HCT116 (cell line): Measurements from ENCODE around the gene NCSTN. TPM values are rescaled to one million over a fixed set of nuclear protein-coding genes. Genes with fewer than 3 reads are reported as not detected.

Experiments used
- ATAC-seq: fragments of 200-7000 bp; cut with Tn5 transposase; 2 replicates; pipeline ENCODE4 v1.9.1; 2020; ENCODE audit warnings: mild to moderate bottlenecking, moderate library complexity
- BruUV-seq: library from RNA; stranded (reverse); fragments of 400-500 nt; replicated peaks from 2 replicates; lab custom pipeline; 2021; lab: Mats Ljungman, UMichigan
- CTCF ChIA-PET: fragments of 300-600 bp; sonication (Branson Sonifier 250); formaldehyde crosslinking; loops from one replicate; lab custom pipeline; 2021; ENCODE audit warnings: antibody characterized with exemption; lab: Charles Lee
- POLR2A ChIA-PET: fragments of 300-600, 350-600 bp; sonication (Branson Sonifier 250); formaldehyde crosslinking; loops from one replicate; lab custom pipeline; 2021; ENCODE audit warnings: antibody characterized with exemption; lab: Charles Lee
- RAD21 ChIA-PET, 2 experiments: fragments of 300-600 bp; sonication (Branson Sonifier 250); formaldehyde crosslinking; loops; one replicate each; lab custom pipeline; 2023; ENCODE audit warnings: low total read pairs in 2 of 2; ENCODE audit not compliant: uncharacterized antibody in 2 of 2, unreplicated experiment in 2 of 2, low non-redundant PET in 1 of 2; lab: Charles Lee
- DNase-seq: peaks from one replicate; pipeline ENCODE4 v3.0.0-alpha.2; 2010; ENCODE audit warnings: low read depth, low spot score
- H2AFZ ChIP-seq: fragments of 200-600 bp; shearing (Covaris generic), sonication (generic); 2 replicates; pipeline ENCODE4 v1.6.1; 2017; ENCODE audit warnings: low read depth, mixed run types, mixed read lengths, antibody characterized with exemption, low read length; ENCODE audit not compliant: poor library complexity, severe bottlenecking
- H3K27ac ChIP-seq: 2 replicates; pipeline ENCODE4 v1.5.1; 2012; ENCODE audit warnings: low read depth, low read length
- H3K27me3 ChIP-seq: fragments of 200-600 bp; sonication (generic); 2 replicates; pipeline ENCODE4 v1.6.1; 2016; ENCODE audit warnings: mixed run types, low read length, mixed read lengths; ENCODE audit not compliant: insufficient read depth
- H3K36me3 ChIP-seq, 2 experiments: fragments of 200-500 bp in 1 of 2; fragments of 200-600 bp in 1 of 2; sonication (Bioruptor generic) in 1 of 2; sonication (generic) in 1 of 2; 2 replicates each; pipeline versions ENCODE4 v1.5.1 to v1.6.1; 2014 to 2016; ENCODE audit warnings: low read length in 2 of 2, inconsistent platforms in 1 of 2, mixed read lengths in 1 of 2, mixed run types in 1 of 2; ENCODE audit not compliant: insufficient read depth in 2 of 2, control insufficient read depth in 1 of 2
- H3K4me1 ChIP-seq, 2 experiments: fragments of 200-600 bp in 1 of 2; sonication (generic) in 1 of 2; 2 replicates each; pipeline versions ENCODE4 v1.5.1 to v1.6.1; 2012 to 2017; ENCODE audit warnings: low read length in 2 of 2, inconsistent platforms in 1 of 2, mild to moderate bottlenecking in 1 of 2, mixed read lengths in 1 of 2, mixed run types in 1 of 2, moderate library complexity in 1 of 2; ENCODE audit not compliant: insufficient read depth in 2 of 2, control insufficient read depth in 1 of 2
- H3K4me2 ChIP-seq: fragments of 200-600 bp; sonication (generic); 2 replicates; pipeline ENCODE4 v1.6.1; 2017; ENCODE audit warnings: mixed run types, low read length, mixed read lengths
- H3K4me3 ChIP-seq, 2 experiments: fragments of 200-600 bp in 1 of 2; sonication (generic) in 1 of 2; replicated peaks in 1 of 2; 2 replicates each; pipeline ENCODE4 v1.5.1; 2011 to 2016; ENCODE audit warnings: low read length in 2 of 2, control low read depth in 1 of 2, low read depth in 1 of 2, mild to moderate bottlenecking in 1 of 2, mixed read lengths in 1 of 2, mixed run types in 1 of 2
- H3K79me2 ChIP-seq: fragments of 200-600 bp; sonication (generic); 2 replicates; pipeline ENCODE4 v1.6.1; 2017; ENCODE audit warnings: mild to moderate bottlenecking, mixed run types, low read length, moderate library complexity, mixed read lengths; ENCODE audit not compliant: insufficient read depth
- H3K9ac ChIP-seq: fragments of 200-600 bp; sonication (generic); 2 replicates; pipeline ENCODE4 v1.6.1; 2016; ENCODE audit warnings: low read length, mixed read lengths
- H3K9me2 ChIP-seq: fragments of 200-600 bp; sonication (generic), shearing (Covaris generic); 2 replicates; pipeline ENCODE4 v1.6.1; 2017; ENCODE audit warnings: mixed run types, mild to moderate bottlenecking, moderate library complexity; ENCODE audit not compliant: insufficient read depth
- H3K9me3 ChIP-seq, 2 experiments: fragments of 200-500 bp in 1 of 2; fragments of 200-600 bp in 1 of 2; sonication (Bioruptor generic) in 1 of 2; sonication (generic) in 1 of 2; 2 replicates each; pipeline ENCODE4 v1.6.1; 2014 to 2017; ENCODE audit warnings: low read length in 2 of 2, mixed read lengths in 2 of 2, inconsistent platforms in 1 of 2, low read depth in 1 of 2, mild to moderate bottlenecking in 1 of 2, mixed run types in 1 of 2, moderate library complexity in 1 of 2; ENCODE audit not compliant: control insufficient read depth in 1 of 2, insufficient read depth in 1 of 2
- H4K20me1 ChIP-seq: fragments of 200-600 bp; sonication (generic), shearing (Covaris generic); 2 replicates; pipeline ENCODE4 v1.6.1; 2017; ENCODE audit warnings: mixed run types, mild to moderate bottlenecking, moderate library complexity; ENCODE audit not compliant: insufficient read depth
- CBX3 ChIP-seq: IDR thresholded peaks from 2 replicates; pipeline ENCODE4 v1.6.1; 2012; ENCODE audit warnings: low read depth
- EGR1 ChIP-seq: IDR thresholded peaks from 2 replicates; pipeline ENCODE4 v1.6.1; 2012; ENCODE audit warnings: low read depth
- ELF1 ChIP-seq: IDR thresholded peaks from 2 replicates; pipeline ENCODE4 v1.6.1; 2012; ENCODE audit warnings: low read depth, borderline replicate concordance
- EZH2 ChIP-seq: fragments of 200-600 bp; sonication (generic); IDR thresholded peaks from 2 replicates; pipeline ENCODE4 v1.6.1; 2017; ENCODE audit warnings: antibody characterized with exemption, mixed run types
- EZH2phosphoT487 ChIP-seq: fragments of 200-600 bp; IDR thresholded peaks from 2 replicates; pipeline ENCODE4 v1.6.1; 2018; ENCODE audit warnings: antibody characterized with exemption, borderline replicate concordance
- FOSL1 ChIP-seq: IDR thresholded peaks from 2 replicates; pipeline ENCODE4 v1.6.1; 2012; ENCODE audit warnings: low read depth
- JUND ChIP-seq: IDR thresholded peaks from 2 replicates; pipeline ENCODE4 v1.6.1; 2012
- POLR2AphosphoS5 ChIP-seq: IDR thresholded peaks from 2 replicates; pipeline ENCODE4 v1.6.1; 2011; ENCODE audit warnings: mild to moderate bottlenecking, low read depth, low read length, moderate library complexity
- RAD21 ChIP-seq: IDR thresholded peaks from 2 replicates; pipeline ENCODE4 v1.6.1; 2012; ENCODE audit warnings: low read depth, mild to moderate bottlenecking
- SIN3A ChIP-seq: IDR thresholded peaks from 2 replicates; pipeline ENCODE4 v1.6.1; 2012; ENCODE audit warnings: low read depth
- SP1 ChIP-seq: IDR thresholded peaks from 2 replicates; pipeline ENCODE4 v1.6.1; 2012; ENCODE audit warnings: low read depth
- SRF ChIP-seq: IDR thresholded peaks from 2 replicates; pipeline ENCODE4 v1.6.1; 2012; ENCODE audit warnings: low read depth
- TCF7L2 ChIP-seq: IDR thresholded peaks from 2 replicates; pipeline ENCODE4 v1.7.0; 2011; ENCODE audit warnings: borderline replicate concordance, inconsistent platforms; ENCODE audit not compliant: insufficient read depth, insufficient read length; ENCODE audit errors: extremely low read depth
- YY1 ChIP-seq: IDR thresholded peaks from 2 replicates; pipeline ENCODE4 v1.6.1; 2011; ENCODE audit warnings: low read length, low read depth, moderate library complexity, mild to moderate bottlenecking; ENCODE audit not compliant: insufficient replicate concordance; ENCODE audit errors: extremely low read depth
- ZFX ChIP-seq: fragments of 450-650 bp; IDR thresholded peaks from 2 replicates; pipeline ENCODE4 v1.6.1; 2017
- ZNF274 ChIP-seq: fragments of 200-500 bp; sonication (Bioruptor generic); IDR thresholded peaks from 2 replicates; pipeline ENCODE4 v1.6.1; 2014; ENCODE audit warnings: mild to moderate bottlenecking, low read depth, low read length, inconsistent platforms
- intact Hi-C: fragments of 100-400 bp; cut with micrococcal nuclease; formaldehyde crosslinking; loops from 2 replicates; pipeline ENCODE4 v1.10.0; 2022
- total RNA-seq: library from RNA; stranded (reverse); gene quantifications from one replicate; pipeline ENCODE4 v1.2.1, GENCODE V29; 2021; ENCODE audit not compliant: unreplicated experiment
- TF ChIP-seq, protein P1 (sequence below), 3 experiments: fragments of 200-600 bp in 1 of 3; sonication (generic) in 1 of 3; IDR thresholded peaks in 2 of 3; conservative IDR thresholded peaks in 1 of 3; 2 replicates each; pipeline ENCODE4 v1.5.1; 2012 to 2017; ENCODE audit warnings: low read depth in 2 of 3, low read length in 2 of 3, antibody characterized with exemption in 1 of 3, borderline replicate concordance in 1 of 3, control low read depth in 1 of 3, mild to moderate bottlenecking in 1 of 3, mixed read lengths in 1 of 3, mixed run types in 1 of 3, moderate library complexity in 1 of 3; ENCODE audit not compliant: insufficient read depth in 1 of 3
- TF ChIP-seq, protein P2 (sequence below): IDR thresholded peaks from 2 replicates; pipeline ENCODE4 v1.6.1; 2012
- TF ChIP-seq, protein P3 (sequence below): IDR thresholded peaks from 2 replicates; pipeline ENCODE4 v1.6.1; 2012

Gene NCSTN
- total RNA-seq, 1 experiment from 2014 or later = 68.4 TPM

DNA sequence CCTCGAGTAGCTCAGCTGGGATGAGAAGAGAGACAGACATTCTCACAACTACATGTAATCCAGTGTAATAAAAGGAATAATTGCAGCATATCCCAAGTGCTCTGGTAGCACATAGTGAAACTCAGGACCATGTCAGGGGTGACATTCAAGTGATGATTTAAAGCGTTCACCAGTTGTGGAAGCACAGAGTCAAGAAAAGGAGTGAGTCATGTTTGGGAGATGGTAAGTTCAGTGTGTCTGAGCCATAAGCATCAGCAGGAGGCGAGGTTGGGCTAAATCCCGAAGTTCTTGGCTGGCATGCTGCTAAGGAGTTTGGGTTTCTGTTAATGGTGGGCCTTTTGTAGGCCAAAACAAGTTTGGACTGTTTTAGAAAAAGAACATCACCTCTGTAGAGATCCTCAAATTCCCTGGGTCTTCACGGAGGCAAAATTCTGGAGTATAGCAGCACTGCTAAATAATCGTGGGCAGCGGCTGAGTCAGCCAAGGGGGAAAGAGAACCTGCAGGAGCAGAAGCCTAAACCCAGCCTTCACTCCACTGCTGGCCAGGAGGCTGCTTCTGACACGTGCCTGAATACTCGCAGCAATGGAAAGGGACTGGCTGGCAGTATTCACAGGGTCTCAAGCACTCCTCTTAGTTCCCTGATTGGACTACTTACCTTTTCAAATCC is 16.5 kb downstream of the NCSTN start:
- TF ChIP-seq SIN3A (no peak), FOSL1 (no peak), SRF (no peak), SP1 (no peak), POLR2AphosphoS5 (no peak), EZH2 (no peak), ZFX (no peak), JUND (no peak), YY1 (no peak), ELF1 (no peak), TCF7L2 (no peak), EZH2phosphoT487 (no peak), ZNF274 (no peak), CBX3 (no peak), EGR1 (no peak), RAD21 (no peak)
- TF ChIP-seq, protein P1, sequence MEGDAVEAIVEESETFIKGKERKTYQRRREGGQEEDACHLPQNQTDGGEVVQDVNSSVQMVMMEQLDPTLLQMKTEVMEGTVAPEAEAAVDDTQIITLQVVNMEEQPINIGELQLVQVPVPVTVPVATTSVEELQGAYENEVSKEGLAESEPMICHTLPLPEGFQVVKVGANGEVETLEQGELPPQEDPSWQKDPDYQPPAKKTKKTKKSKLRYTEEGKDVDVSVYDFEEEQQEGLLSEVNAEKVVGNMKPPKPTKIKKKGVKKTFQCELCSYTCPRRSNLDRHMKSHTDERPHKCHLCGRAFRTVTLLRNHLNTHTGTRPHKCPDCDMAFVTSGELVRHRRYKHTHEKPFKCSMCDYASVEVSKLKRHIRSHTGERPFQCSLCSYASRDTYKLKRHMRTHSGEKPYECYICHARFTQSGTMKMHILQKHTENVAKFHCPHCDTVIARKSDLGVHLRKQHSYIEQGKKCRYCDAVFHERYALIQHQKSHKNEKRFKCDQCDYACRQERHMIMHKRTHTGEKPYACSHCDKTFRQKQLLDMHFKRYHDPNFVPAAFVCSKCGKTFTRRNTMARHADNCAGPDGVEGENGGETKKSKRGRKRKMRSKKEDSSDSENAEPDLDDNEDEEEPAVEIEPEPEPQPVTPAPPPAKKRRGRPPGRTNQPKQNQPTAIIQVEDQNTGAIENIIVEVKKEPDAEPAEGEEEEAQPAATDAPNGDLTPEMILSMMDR (IDR thresholded peaks at IDR 0.05 in 2 of 3, conservative IDR thresholded peaks at IDR 0.05 in 1 of 3; ENCODE audit: borderline replicate concordance in 1 of 3, insufficient read depth in 1 of 3, low read depth in 2 of 3, low read length in 2 of 3) = no peak
- TF ChIP-seq, protein P2, sequence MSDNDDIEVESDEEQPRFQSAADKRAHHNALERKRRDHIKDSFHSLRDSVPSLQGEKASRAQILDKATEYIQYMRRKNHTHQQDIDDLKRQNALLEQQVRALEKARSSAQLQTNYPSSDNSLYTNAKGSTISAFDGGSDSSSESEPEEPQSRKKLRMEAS = no peak
- TF ChIP-seq, protein P3, sequence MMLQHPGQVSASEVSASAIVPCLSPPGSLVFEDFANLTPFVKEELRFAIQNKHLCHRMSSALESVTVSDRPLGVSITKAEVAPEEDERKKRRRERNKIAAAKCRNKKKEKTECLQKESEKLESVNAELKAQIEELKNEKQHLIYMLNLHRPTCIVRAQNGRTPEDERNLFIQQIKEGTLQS = no peak
- Histone ChIP-seq H3K9ac (no peak overlapping the region), H3K4me2 (no peak overlapping the region), H3K9me2 (no peaks in the 10 kb centered on the region), H3K9me3 (no peaks in the 10 kb centered on the region), H3K4me3 (no peak overlapping the region), H3K79me2 (no peaks in the 10 kb centered on the region), H2AFZ (no peak overlapping the region), H3K36me3 (peaks cover 14 to 21% of the 10 kb centered on the region in 2 experiments; a peak in 3 of 4 replicates), H3K4me1 (no peaks in the 10 kb centered on the region), H3K27ac (no peak overlapping the region), H4K20me1 (no peaks in the 10 kb centered on the region), H3K27me3 (no peaks in the 10 kb centered on the region)
- no TSS peak for BruUV-seq
- ATAC-seq = no peak
- DNase-seq = no peak
- CTCF ChIA-PET = no interaction called here
- RAD21 ChIA-PET = no interaction called here
- intact Hi-C loops = no loop called here
- POLR2A ChIA-PET = no interaction called here
